Endometrial microvascular endothelial cells (primary cell): Measurements from ENCODE around the gene PHF1. TPM values are rescaled to one million over a fixed set of nuclear protein-coding genes. Genes with fewer than 3 reads are reported as not detected.

Experiments
- in situ Hi-C: cut with HindIII; loops from 2 replicates; pipeline ENCODE4 v1.10.0; 2017; ENCODE audit warnings: low sequenced_read_pairs, low pct_unique_long_range_greater_than_20kb; ENCODE audit errors: inconsistent ontology term
- total RNA-seq: library from RNA; depleted of rRNA; stranded (reverse); fragments of >200 nt; gene quantifications from one replicate; pipeline ENCODE4 v1.2.3, GENCODE V29; 2015; ENCODE audit errors: inconsistent ontology term

The PHF1 gene
- total RNA-seq, 1 donor from 2014 or later, result 20.3 TPM

GRCh38 chr6:33428966-33429749 lies 18.3 kb downstream of the PHF1 start:
- in situ Hi-C loops, result no loop called here

- in situ Hi-C loops, result no loop called here
Measured at GRCh38 chr6:33429750-33430052, 18.9 kb downstream of the PHF1 start.

GRCh38 chr6:33430334-33430733 lies 19.5 kb downstream of the PHF1 start:
- in situ Hi-C loops, result no loop called here

GRCh38 chr6:33430991-33431879 lies 20.4 kb downstream of the PHF1 start:
- in situ Hi-C loops, result no loop called here

GRCh38 chr6:33431880-33432541 lies 21.2 kb downstream of the PHF1 start:
- in situ Hi-C loops, result no loop called here

- in situ Hi-C loops, result no loop called here
Measured at GRCh38 chr6:33432546-33432945, 21.7 kb downstream of the PHF1 start.

GRCh38 chr6:33433001-33433543 lies 22.3 kb downstream of the PHF1 start:
- in situ Hi-C loops, result no loop called here

- in situ Hi-C loops, result no loop called here
Measured at GRCh38 chr6:33433544-33434191, 22.9 kb downstream of the PHF1 start.

GRCh38 chr6:33434961-33435360 lies 24.1 kb downstream of the PHF1 start:
- in situ Hi-C loops, result no loop called here

- in situ Hi-C loops, result no loop called here
Measured at GRCh38 chr6:33437666-33438065, 26.9 kb downstream of the PHF1 start.

GRCh38 chr6:33438978-33439594 lies 28.3 kb downstream of the PHF1 start:
- in situ Hi-C loops, result no loop called here

GRCh38 chr6:33439956-33440648 lies 29.3 kb downstream of the PHF1 start:
- in situ Hi-C loops, result no loop called here

- in situ Hi-C loops, result no loop called here
Measured at GRCh38 chr6:33440649-33441309, 30.0 kb downstream of the PHF1 start.

- in situ Hi-C loops, result no loop called here
Measured at GRCh38 chr6:33441457-33441856, 30.6 kb downstream of the PHF1 start.

GRCh38 chr6:33442283-33442682 lies 31.5 kb downstream of the PHF1 start:
- in situ Hi-C loops, result no loop called here

GRCh38 chr6:33443025-33443424 lies 32.2 kb downstream of the PHF1 start:
- in situ Hi-C loops, result no loop called here

GRCh38 chr6:33443619-33444504 lies 33.0 kb downstream of the PHF1 start:
- in situ Hi-C loops, result no loop called here
